HT-29 (cell line): Measurements from ENCODE around the gene FBXW8. TPM values are rescaled to one million over a fixed set of nuclear protein-coding genes. Genes with fewer than 3 reads are reported as not detected.
A peak's percentile ranks its signal among the peaks of the same experiment; 100 is the strongest.

ENCODE experiments used
- DNase-seq: peaks from one replicate; pipeline ENCODE4 v3.0.0-alpha.2; 2015; ENCODE audit warnings: low spot score
- total RNA-seq: library from RNA; depleted of rRNA; stranded (reverse); fragments of >200 nt; shearing (Covaris generic); gene quantifications from 2 replicates; pipeline ENCODE4 v1.2.3, GENCODE V29; 2014

The FBXW8 gene
- total RNA-seq, 1 experiment from 2014 or later = 13.1 TPM

- DNase-seq = peak; percentile 52
These were observed 14.1 kb downstream of the FBXW8 start for GRCh38 chr12:116924558-116925453.

GRCh38 chr12:116926283-116927243, 15.8 kb downstream of the FBXW8 start:
- DNase-seq = no peak

GRCh38 chr12:116927244-116927940, 16.6 kb downstream of the FBXW8 start:
- no peak for DNase-seq

GRCh38 chr12:116928504-116928903, 17.8 kb downstream of the FBXW8 start:
- no peak for DNase-seq

- no peak for DNase-seq
These were observed 19.1 kb downstream of the FBXW8 start for GRCh38 chr12:116929885-116930284.

- no peak for DNase-seq
These were observed 20.9 kb downstream of the FBXW8 start for GRCh38 chr12:116931665-116932064.

- DNase-seq = no peak
These were observed 22.3 kb downstream of the FBXW8 start for GRCh38 chr12:116933091-116933490.

GRCh38 chr12:116933512-116934246, 22.9 kb downstream of the FBXW8 start:
- DNase-seq = no peak

- DNase-seq = no peak
These were observed 24.4 kb downstream of the FBXW8 start for GRCh38 chr12:116934908-116935705.

- no peak for DNase-seq
These were observed 26.9 kb downstream of the FBXW8 start for GRCh38 chr12:116937640-116938039.

GRCh38 chr12:116939734-116940133, 29.0 kb downstream of the FBXW8 start:
- no peak for DNase-seq

- DNase-seq = no peak
These were observed 30.4 kb downstream of the FBXW8 start for GRCh38 chr12:116941188-116941587.

GRCh38 chr12:116943419-116944372, 32.9 kb downstream of the FBXW8 start:
- no peak for DNase-seq

- DNase-seq = no peak
These were observed 35.3 kb downstream of the FBXW8 start for GRCh38 chr12:116945886-116946550.

GRCh38 chr12:116948298-116948697, 37.5 kb downstream of the FBXW8 start:
- no peak for DNase-seq

GRCh38 chr12:116950628-116951325, 40.0 kb downstream of the FBXW8 start:
- no peak for DNase-seq

GRCh38 chr12:116954710-116955381, 44.1 kb downstream of the FBXW8 start:
- no peak for DNase-seq
